ENCODE data around the gene NFKBIB.
"Not testable (repeated sequence)": the region's sequence is repeated elsewhere in the genome, so short reads cannot be mapped to it uniquely, and the experiment has no call there.

NFKBIB gene

DNA sequence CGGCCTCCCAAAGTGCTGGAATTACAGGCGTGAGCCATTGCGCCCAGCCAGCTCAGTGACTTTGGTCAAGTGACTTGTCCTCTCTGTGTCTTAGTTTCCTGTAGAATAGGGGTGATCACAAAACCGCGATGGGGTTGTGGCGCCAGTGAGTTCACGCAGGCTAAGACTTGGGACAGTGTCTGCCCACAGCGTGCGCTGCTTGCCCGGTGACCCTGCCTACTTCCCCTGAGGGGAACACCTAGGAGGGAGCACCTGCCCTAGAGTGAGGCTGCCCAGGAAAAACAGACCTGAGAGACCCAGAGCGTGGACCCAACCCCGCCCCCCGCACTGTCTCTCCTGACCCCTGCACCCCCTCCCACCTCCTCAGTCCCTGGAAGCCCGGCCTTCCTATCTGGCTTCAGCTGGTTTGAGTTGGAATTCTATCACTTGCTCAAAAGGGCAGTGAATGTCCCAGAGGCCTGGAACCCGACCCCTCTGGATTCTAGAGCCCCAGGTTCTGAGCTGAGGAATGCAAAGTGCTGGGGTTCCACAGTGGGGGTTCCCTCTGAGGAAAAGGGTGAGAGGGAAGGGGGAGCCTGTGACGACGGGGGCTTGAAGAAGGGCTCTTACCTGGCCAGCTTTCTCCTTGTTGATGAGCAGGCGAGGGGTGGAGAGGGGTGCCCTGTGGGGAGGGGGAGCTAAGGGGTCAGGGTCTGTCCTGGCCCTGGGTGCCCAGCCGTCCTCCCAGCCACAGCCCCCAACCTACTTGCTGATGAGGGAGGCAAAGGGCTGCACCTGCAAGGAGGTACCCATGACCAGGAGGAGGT is 19.5 kb upstream of the NFKBIB start:
- H3K36me3 ChIP-seq, result peaks cover 0 to 42% (median 11%) of the 10 kb centered on the region in 11 experiments; a peak in 13 of 22 replicates
- H3K27ac ChIP-seq, result peak overlapping the region in 5 of 11 experiments; percentile 56 to 97 (median 86); a peak in 8 of 22 replicates
- H3K4me1 ChIP-seq, result peaks cover 37 to 86% (median 76%) of the 10 kb centered on the region in 10 experiments
- H3K9ac ChIP-seq, result peak overlapping the region in 3 of 11 experiments; percentile 82 to 85 (median 83); a peak in 5 of 22 replicates
- TF ChIP-seq Cebpa-rat (IDR thresholded peaks at IDR 0.05), result no peak
- H3K4me3 ChIP-seq, result no peak overlapping the region
- H3K9me3 ChIP-seq (replicated peaks in 1 of 11), result no peaks in the 10 kb centered on the region
- no peaks in the 10 kb centered on the region for H3K27me3 ChIP-seq
- H3K4me2 ChIP-seq, result peak overlapping the region in 8 of 11 experiments; percentile 91 to 99 (median 96); a peak in 15 of 22 replicates
- H4K20me1 ChIP-seq, result no peaks in the 10 kb centered on the region

DNA sequence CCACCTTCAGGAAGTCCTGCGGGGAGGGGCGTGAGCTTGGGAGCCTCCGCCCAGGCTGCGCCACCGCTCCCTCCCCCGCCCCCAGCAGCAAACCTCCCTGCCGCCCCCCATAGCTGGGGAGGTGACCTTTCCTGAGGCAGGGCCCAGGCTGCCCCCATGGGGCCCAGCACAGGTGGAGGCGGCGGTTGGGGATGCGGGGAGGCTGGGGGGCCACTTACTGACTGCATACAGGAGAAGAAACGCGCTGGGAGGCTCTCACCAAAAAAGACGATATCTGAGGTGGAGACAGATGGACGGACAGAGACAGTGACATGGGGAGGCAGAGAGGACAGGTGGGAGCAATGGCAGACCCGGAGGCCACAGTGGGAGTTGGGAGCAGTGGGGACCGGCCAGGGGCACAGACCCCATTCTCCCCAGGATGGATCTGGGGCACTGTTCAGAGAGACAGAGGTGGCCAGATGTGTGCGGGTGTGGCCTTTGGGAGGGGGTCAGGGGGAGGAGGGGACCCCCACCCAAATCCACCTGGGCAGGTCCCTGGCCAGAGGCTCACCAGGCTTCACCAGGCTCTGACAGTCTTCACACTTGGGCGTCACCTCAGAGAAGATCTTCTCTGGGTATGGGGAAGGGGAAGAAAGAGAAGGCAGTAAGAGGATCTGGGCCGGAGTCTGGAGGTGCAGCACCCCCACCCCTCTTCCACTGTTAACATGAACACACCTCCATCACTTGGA is 18.7 kb upstream of the NFKBIB start:
- Histone ChIP-seq H3K9ac (peak overlapping the region in 2 of 11 experiments; percentile 18 to 29; a peak in 1 of 22 replicates), H3K27me3 (no peaks in the 10 kb centered on the region), H3K4me2 (peak overlapping the region in 7 of 11 experiments; percentile 7 to 99 (median 97); a peak in 9 of 22 replicates), H3K4me1 (peaks cover 36 to 80% (median 72%) of the 10 kb centered on the region in 10 experiments), H3K36me3 (peaks cover 0 to 42% (median 13%) of the 10 kb centered on the region in 11 experiments; a peak in 13 of 22 replicates), H3K9me3 (replicated peaks in 1 of 11) (no peaks in the 10 kb centered on the region), H3K4me3 (no peak overlapping the region), H3K27ac (peak overlapping the region in 4 of 11 experiments; percentile 45 to 97 (median 71); a peak in 6 of 22 replicates), H4K20me1 (no peaks in the 10 kb centered on the region)
- TF ChIP-seq Cebpa-rat (IDR thresholded peaks at IDR 0.05), result no peak

DNA sequence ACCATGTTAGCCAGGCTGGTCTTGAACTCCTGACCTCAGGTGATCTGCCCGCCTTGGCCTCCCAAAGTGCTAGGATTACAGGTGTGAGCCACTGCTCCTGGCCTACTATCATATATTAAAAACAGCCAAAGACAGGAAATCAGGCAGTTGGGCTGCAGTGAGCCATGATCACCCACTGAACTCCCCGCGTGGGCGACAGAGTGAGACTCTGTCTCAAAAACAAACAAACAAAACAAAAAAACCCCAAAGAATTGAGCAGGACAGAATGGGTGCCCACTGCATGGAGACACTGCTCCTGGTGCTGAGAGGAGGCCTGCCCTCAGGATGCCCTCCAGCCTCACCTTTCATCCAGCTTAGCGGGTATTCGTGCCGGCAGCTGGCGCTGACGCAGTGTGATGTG is 16.5 kb upstream of the NFKBIB start:
- no peak for TF ChIP-seq Cebpa-rat (IDR thresholded peaks at IDR 0.05)
- H3K36me3 ChIP-seq, result peaks cover 0 to 60% (median 23%) of the 10 kb centered on the region in 11 experiments; a peak in 20 of 22 replicates
- H4K20me1 ChIP-seq, result no peaks in the 10 kb centered on the region
- peak overlapping the region in 8 of 11 experiments; percentile 26 to 69 (median 51); a peak in 13 of 22 replicates for H3K4me2 ChIP-seq
- peak overlapping the region in 2 of 11 experiments; percentile 3 to 38; a peak in 3 of 22 replicates for H3K9ac ChIP-seq
- H3K4me3 ChIP-seq, result no peak overlapping the region
- peak overlapping the region in 2 of 11 experiments; percentile 28 to 42; a peak in 4 of 22 replicates for H3K27ac ChIP-seq
- H3K9me3 ChIP-seq (replicated peaks in 1 of 11), result no peaks in the 10 kb centered on the region
- peaks cover 14 to 64% (median 51%) of the 10 kb centered on the region in 10 experiments for H3K4me1 ChIP-seq
- no peaks in the 10 kb centered on the region for H3K27me3 ChIP-seq

DNA sequence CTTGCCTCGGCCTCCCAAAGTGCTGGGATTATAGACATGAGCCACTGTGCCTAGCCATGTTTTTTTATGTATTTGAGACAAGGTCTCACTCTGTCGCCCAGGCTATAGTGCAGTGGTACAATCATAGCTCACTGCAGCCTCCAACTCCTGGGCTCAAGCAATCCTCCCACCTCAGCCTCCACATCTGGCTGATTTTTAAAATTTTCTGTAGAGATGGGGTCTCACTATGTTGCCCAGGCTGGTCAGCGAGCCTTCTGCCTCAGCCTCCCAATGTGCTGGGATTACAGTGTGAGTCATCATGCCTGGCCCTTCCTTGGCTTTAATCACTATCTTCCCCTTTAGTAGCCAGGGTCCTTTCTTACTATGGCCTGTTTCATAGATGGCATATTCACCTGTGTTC is 15.1 kb upstream of the NFKBIB start:
- not testable (repeated sequence) for H3K4me3 ChIP-seq; H3K4me2 ChIP-seq; H3K27me3 ChIP-seq; H3K27ac ChIP-seq; H3K9me3 ChIP-seq (replicated peaks in 1 of 11); H3K9ac ChIP-seq; H4K20me1 ChIP-seq
- Histone ChIP-seq H3K36me3 (peaks cover 13 to 74% (median 37%) of the 10 kb centered on the region in 11 experiments), H3K4me1 (peaks cover under 1 to 57% (median 45%) of the 10 kb centered on the region in 10 experiments; a peak in 17 of 20 replicates)

DNA sequence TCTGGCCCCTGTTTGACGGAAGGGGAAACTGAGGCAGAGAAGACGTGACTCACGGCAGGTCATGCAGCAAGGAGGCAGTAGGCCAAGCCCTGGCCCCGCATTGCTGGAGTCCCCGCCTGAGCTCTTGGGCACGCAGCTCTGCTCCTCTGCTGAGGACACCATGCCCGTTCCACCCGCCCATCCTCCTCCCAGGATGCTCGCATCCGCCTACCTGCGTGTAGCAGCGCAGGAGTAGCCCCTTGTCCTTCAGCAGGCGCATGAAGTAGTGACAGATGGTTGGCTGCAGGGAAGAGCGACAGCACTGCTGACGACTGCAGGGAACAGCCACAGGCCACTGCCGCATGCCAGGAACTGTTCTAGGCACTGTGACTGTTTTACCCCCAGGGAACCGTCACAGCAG is 10.9 kb upstream of the NFKBIB start:
- Histone ChIP-seq H4K20me1 (peaks cover 0 to 7% (median 0%) of the 10 kb centered on the region in 11 experiments; a peak in 2 of 22 replicates), H3K27me3 (no peaks in the 10 kb centered on the region), H3K4me3 (no peak overlapping the region), H3K4me2 (peak overlapping the region in 4 of 11 experiments; percentile 16 to 43 (median 34); a peak in 4 of 22 replicates), H3K9ac (peak overlapping the region in 1 of 11 experiments; percentile 10; a peak in 1 of 22 replicates), H3K27ac (no peak overlapping the region), H3K4me1 (peaks cover 0 to 28% (median 22%) of the 10 kb centered on the region in 10 experiments; a peak in 16 of 20 replicates), H3K36me3 (peaks cover 18 to 82% (median 48%) of the 10 kb centered on the region in 11 experiments), H3K9me3 (replicated peaks in 1 of 11) (no peaks in the 10 kb centered on the region)
- no peak for TF ChIP-seq Cebpa-rat (IDR thresholded peaks at IDR 0.05)

DNA sequence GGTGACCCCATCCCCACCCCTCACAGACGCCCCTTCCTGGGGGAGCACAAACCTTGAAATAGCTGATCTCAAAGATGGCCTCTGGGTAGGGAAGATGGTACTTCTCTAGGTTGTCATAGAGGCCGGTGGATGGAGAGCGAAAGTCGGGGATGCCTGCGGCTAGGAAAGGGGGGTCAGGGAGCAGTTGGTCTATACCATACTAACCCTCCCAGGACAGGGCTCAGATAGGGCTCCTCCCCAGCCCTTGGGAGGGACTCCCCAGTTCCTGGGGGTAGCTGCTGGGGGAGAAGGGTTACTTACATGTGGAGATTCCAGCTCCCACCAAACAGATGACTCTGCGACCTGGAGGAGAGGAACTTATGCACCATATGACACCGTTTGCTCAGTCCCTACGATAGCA is 10.0 kb upstream of the NFKBIB start:
- TF ChIP-seq Cebpa-rat (IDR thresholded peaks at IDR 0.05), result no peak
- no peaks in the 10 kb centered on the region for H3K27me3 ChIP-seq
- H3K4me3 ChIP-seq, result no peak overlapping the region
- no peak overlapping the region for H3K27ac ChIP-seq
- H3K9me3 ChIP-seq (replicated peaks in 1 of 11), result no peaks in the 10 kb centered on the region
- H4K20me1 ChIP-seq, result peaks cover 0 to 17% (median 0%) of the 10 kb centered on the region in 11 experiments; a peak in 6 of 22 replicates
- peaks cover 18 to 84% (median 48%) of the 10 kb centered on the region in 11 experiments for H3K36me3 ChIP-seq
- H3K4me2 ChIP-seq, result no peak overlapping the region
- H3K9ac ChIP-seq, result no peak overlapping the region
- H3K4me1 ChIP-seq, result peaks cover 6 to 36% (median 30%) of the 10 kb centered on the region in 10 experiments; a peak in 18 of 20 replicates

DNA sequence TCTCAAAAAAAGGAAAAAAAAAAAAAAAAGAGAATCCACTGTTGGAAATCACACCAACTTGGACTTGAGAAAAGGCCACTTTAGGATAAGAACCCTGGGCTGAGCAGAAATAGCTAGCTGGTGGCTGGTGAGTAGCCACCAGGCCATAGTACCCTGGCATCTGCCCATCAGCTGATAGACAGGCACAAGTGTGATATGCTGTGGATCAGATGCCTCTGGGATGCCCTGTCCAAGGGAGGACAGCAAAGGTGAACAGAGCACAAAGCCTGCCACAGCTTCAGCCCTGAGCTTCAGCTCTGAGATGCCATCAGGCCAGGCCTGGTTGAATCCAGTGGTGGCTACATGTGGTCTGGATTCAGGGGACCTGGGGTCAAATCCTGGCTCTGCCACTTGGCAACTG is 9.1 kb upstream of the NFKBIB start:
- Histone ChIP-seq H3K27ac (no peak overlapping the region), H3K4me3 (no peak overlapping the region), H4K20me1 (peaks cover 0 to 23% (median 0%) of the 10 kb centered on the region in 11 experiments; a peak in 7 of 22 replicates)

DNA sequence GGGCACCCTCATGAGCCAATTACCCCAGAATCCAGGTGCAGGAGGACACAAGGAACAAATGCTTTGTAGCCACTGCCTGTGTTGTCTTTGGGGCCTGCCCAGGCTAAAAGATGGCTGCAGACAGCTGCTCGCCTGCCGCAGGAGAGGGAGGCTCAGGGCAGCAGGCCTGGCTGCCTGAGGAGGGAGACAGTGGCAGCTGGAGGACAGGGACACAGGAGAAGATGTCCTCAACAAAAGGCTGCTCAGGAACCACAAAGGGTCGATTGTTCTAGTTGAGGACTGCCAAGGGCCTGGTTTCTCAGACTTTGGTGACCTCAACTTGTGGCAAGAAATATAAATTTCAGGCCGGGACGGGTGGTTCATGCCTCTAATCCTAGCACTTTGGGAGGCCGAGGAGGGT is 8.0 kb upstream of the NFKBIB start:
- Histone ChIP-seq H3K27ac (no peak overlapping the region), H3K9ac (no peak overlapping the region), H3K4me1 (peaks cover 24 to 56% (median 50%) of the 10 kb centered on the region in 10 experiments), H3K4me2 (no peak overlapping the region), H3K9me3 (replicated peaks in 1 of 11) (no peaks in the 10 kb centered on the region), H3K36me3 (peaks cover 18 to 74% (median 47%) of the 10 kb centered on the region in 11 experiments), H3K4me3 (no peak overlapping the region), H4K20me1 (peaks cover 0 to 28% (median 2%) of the 10 kb centered on the region in 11 experiments; a peak in 8 of 22 replicates), H3K27me3 (no peaks in the 10 kb centered on the region)
- no peak for TF ChIP-seq Cebpa-rat (IDR thresholded peaks at IDR 0.05)

More for the DNA sequence above, 9.1 kb upstream of the NFKBIB start:
- peaks cover 15 to 45% (median 39%) of the 10 kb centered on the region in 10 experiments for H3K4me1 ChIP-seq
- no peaks in the 10 kb centered on the region for H3K9me3 ChIP-seq (replicated peaks in 1 of 11)
- no peak for TF ChIP-seq Cebpa-rat (IDR thresholded peaks at IDR 0.05)
- H3K9ac ChIP-seq, result 0 out of 22 replicates have a peak overlapping the region, but pooled peaks of 1 of the 11 experiments have one; percentile 14
- H3K36me3 ChIP-seq, result peaks cover 18 to 79% (median 48%) of the 10 kb centered on the region in 11 experiments
- H3K27me3 ChIP-seq, result no peaks in the 10 kb centered on the region
- no peak overlapping the region for H3K4me2 ChIP-seq
